WTC11 (cell line): Measurements from ENCODE around the gene OTOS. TPM values are rescaled to one million over a fixed set of nuclear protein-coding genes. Genes with fewer than 3 reads are reported as not detected.

Source experiments
- ATAC-seq: fragments of 200-7000 bp; cut with Tn5 transposase; 2 replicates; pipeline ENCODE4 v1.10.0; 2021; ENCODE audit warnings: mild to moderate bottlenecking, moderate library complexity
- CTCF ChIA-PET: fragments of 300-600 bp; sonication (Branson Sonifier 250); formaldehyde crosslinking; loops from one replicate; lab custom pipeline; 2021; ENCODE audit warnings: antibody characterized with exemption; lab: Charles Lee
- POLR2A ChIA-PET: fragments of 350-600 bp; sonication (Branson Sonifier 250); formaldehyde crosslinking; loops from one replicate; lab custom pipeline; 2021; ENCODE audit warnings: antibody characterized with exemption; lab: Charles Lee
- DNase-seq: peaks from one replicate; pipeline ENCODE4 v3.0.0; 2021; ENCODE audit warnings: low spot score
- H3K27ac Mint-ChIP-seq: 2 replicates; pipeline ENCODE4 v1.8.0; 2021; ENCODE audit warnings: mixed read lengths
- H3K27me3 Mint-ChIP-seq: 2 replicates; pipeline ENCODE4 v1.8.0; 2021; ENCODE audit warnings: low read depth, mild to moderate bottlenecking, moderate library complexity, mixed read lengths
- H3K36me3 Mint-ChIP-seq: 2 replicates; pipeline ENCODE4 v1.8.0; 2021; ENCODE audit warnings: mixed read lengths
- H3K4me1 Mint-ChIP-seq: 2 replicates; pipeline ENCODE4 v1.8.0; 2022; ENCODE audit warnings: mixed read lengths
- H3K4me3 Mint-ChIP-seq: 2 replicates; pipeline ENCODE4 v1.8.0; 2021; ENCODE audit warnings: mild to moderate bottlenecking, moderate library complexity, mixed read lengths
- H3K9me3 Mint-ChIP-seq: 2 replicates; pipeline ENCODE4 v1.8.0; 2021; ENCODE audit warnings: mixed read lengths
- CREB1 ChIP-seq: sonication (generic); formaldehyde crosslinking; IDR thresholded peaks from 2 replicates; pipeline ENCODE4 v1.8.0; 2023; ENCODE audit warnings: mild to moderate bottlenecking, missing genetic modification reagents
- ELF4 ChIP-seq: sonication (generic); formaldehyde crosslinking; IDR thresholded peaks from 2 replicates; pipeline ENCODE4 v1.8.1; 2022; ENCODE audit warnings: low read depth, mild to moderate bottlenecking, moderate library complexity, missing genetic modification reagents
- FOXJ3 ChIP-seq: sonication (generic); formaldehyde crosslinking; IDR thresholded peaks from 2 replicates; pipeline ENCODE4 v1.9.0; 2021; ENCODE audit warnings: missing genetic modification reagents, mild to moderate bottlenecking, borderline replicate concordance
- GABPB1 ChIP-seq: sonication (generic); formaldehyde crosslinking; IDR thresholded peaks from 2 replicates; pipeline ENCODE4 v1.8.1; 2023; ENCODE audit warnings: mild to moderate bottlenecking, missing genetic modification reagents
- KAT7 ChIP-seq: sonication (generic); formaldehyde crosslinking; IDR thresholded peaks from 2 replicates; pipeline ENCODE4 v1.8.1; 2023; ENCODE audit warnings: missing genetic modification reagents, mild to moderate bottlenecking, borderline replicate concordance
- NFATC4 ChIP-seq: fragments of 250-450 bp; sonication (Bioruptor Pico); IDR thresholded peaks from 2 replicates; pipeline ENCODE4 v1.9.0; 2021; ENCODE audit warnings: mild to moderate bottlenecking
- NR1H2 ChIP-seq: sonication (generic); formaldehyde crosslinking; IDR thresholded peaks from 2 replicates; pipeline ENCODE4 v1.9.0; 2021; ENCODE audit warnings: mild to moderate bottlenecking, moderate library complexity, missing genetic modification reagents
- NR2C2 ChIP-seq: sonication (generic); formaldehyde crosslinking; IDR thresholded peaks from 2 replicates; pipeline ENCODE4 v1.8.0; 2022; ENCODE audit warnings: mild to moderate bottlenecking, missing genetic modification reagents
- OVOL2 ChIP-seq: fragments of 250-450 bp; sonication (Bioruptor Pico); IDR thresholded peaks from 2 replicates; pipeline ENCODE4 v1.9.0; 2021; ENCODE audit warnings: mild to moderate bottlenecking, borderline replicate concordance
- PRRX2 ChIP-seq: fragments of 250-450 bp; sonication (Bioruptor Pico); IDR thresholded peaks from 2 replicates; pipeline ENCODE4 v1.8.0; 2021; ENCODE audit warnings: mild to moderate bottlenecking
- TCF7 ChIP-seq: sonication (generic); formaldehyde crosslinking; IDR thresholded peaks from 2 replicates; pipeline ENCODE4 v1.8.0; 2022; ENCODE audit warnings: mild to moderate bottlenecking, low read depth, missing genetic modification reagents, moderate library complexity
- TP53 ChIP-seq: sonication (generic); formaldehyde crosslinking; IDR thresholded peaks from 2 replicates; pipeline ENCODE4 v1.8.1; 2023; ENCODE audit warnings: mild to moderate bottlenecking, missing genetic modification reagents
- ZBTB21 ChIP-seq: sonication (generic); formaldehyde crosslinking; IDR thresholded peaks from 2 replicates; pipeline ENCODE4 v1.8.1; 2023; ENCODE audit warnings: mild to moderate bottlenecking, missing genetic modification reagents, borderline replicate concordance
- ZNF263 ChIP-seq: sonication (generic); formaldehyde crosslinking; IDR thresholded peaks from 2 replicates; pipeline ENCODE4 v1.8.1; 2022; ENCODE audit warnings: low read depth, mild to moderate bottlenecking, moderate library complexity, missing genetic modification reagents
- ZNF671 ChIP-seq: fragments of 250-450 bp; sonication (Bioruptor Pico); IDR thresholded peaks from 2 replicates; pipeline ENCODE4 v1.8.0; 2021; ENCODE audit warnings: mild to moderate bottlenecking
- total RNA-seq: library from RNA; stranded (reverse); gene quantifications from 3 replicates; pipeline ENCODE4 v1.2.3, GENCODE V29; 2021
- TF ChIP-seq, protein P1 (sequence below): fragments of 250-450 bp; sonication (Bioruptor Pico); IDR thresholded peaks from 2 replicates; pipeline ENCODE4 v1.8.0; 2021; ENCODE audit warnings: mild to moderate bottlenecking
- TF ChIP-seq, protein P2 (sequence below): sonication (generic); formaldehyde crosslinking; conservative IDR thresholded peaks from 2 replicates; pipeline ENCODE4 v1.8.1; 2023; ENCODE audit warnings: mild to moderate bottlenecking, low read depth, missing genetic modification reagents, moderate library complexity
- TF ChIP-seq, protein P3 (sequence below): sonication (generic); formaldehyde crosslinking; IDR thresholded peaks from 2 replicates; pipeline ENCODE4 v1.8.0; 2023; ENCODE audit warnings: mild to moderate bottlenecking, missing genetic modification reagents
- TF ChIP-seq, protein P4 (sequence below): sonication (generic); formaldehyde crosslinking; IDR thresholded peaks from 2 replicates; pipeline ENCODE4 v1.8.0; 2022; ENCODE audit warnings: missing genetic modification reagents
- TF ChIP-seq, protein P5 (sequence below): sonication (generic); formaldehyde crosslinking; IDR thresholded peaks from 2 replicates; pipeline ENCODE4 v1.8.0; 2023; ENCODE audit warnings: missing genetic modification reagents, mild to moderate bottlenecking, borderline replicate concordance
- TF ChIP-seq, protein P6 (sequence below): fragments of 250-450 bp; sonication (Bioruptor Pico); IDR thresholded peaks from 2 replicates; pipeline ENCODE4 v1.9.0; 2021; ENCODE audit warnings: moderate library complexity, mild to moderate bottlenecking, inconsistent platforms, borderline replicate concordance

OTOS gene
- total RNA-seq, 1 experiment from 2014 or later, result not detected

DNA sequence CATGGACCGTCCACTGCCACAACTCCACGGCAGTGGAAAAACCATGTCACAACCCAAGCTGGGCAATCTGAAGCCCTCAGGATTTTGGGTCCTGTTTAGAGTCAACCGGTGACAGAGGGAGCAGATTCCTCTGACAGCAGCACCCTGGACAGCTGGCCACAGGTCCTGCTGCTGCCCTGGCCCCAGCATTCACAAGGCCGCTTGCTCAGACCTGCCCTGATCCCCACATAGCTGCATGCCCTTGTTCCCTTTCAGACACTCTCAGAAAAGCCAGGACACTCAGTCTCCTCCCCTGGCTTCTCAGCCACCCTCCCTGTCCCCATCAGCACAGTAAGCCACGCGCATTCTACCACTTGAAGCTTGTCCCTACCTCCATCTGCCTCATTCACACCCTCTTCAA, 6.0 kb downstream of the OTOS start:
- H3K4me1 Mint-ChIP-seq, result peaks cover 29% of the 10 kb centered on the region
- ChIA-PET CTCF (interaction anchor here (1.3 kb wide), 1 partner anchor 113 kb away, joined by 3 read pairs; no protein-coding TSS in a partner anchor), POLR2A (no interaction called here)
- TF ChIP-seq CREB1 (CRISPR knock-in tag) (no peak), NFATC4 (CRISPR knock-in tag) (no peak), GABPB1 (no peak), ELF4 (CRISPR knock-in tag) (no peak), OVOL2 (CRISPR knock-in tag) (no peak), PRRX2 (CRISPR knock-in tag) (no peak), KAT7 (CRISPR knock-in tag) (no peak), ZBTB21 (CRISPR knock-in tag) (no peak), NR1H2 (CRISPR knock-in tag) (no peak)
- TF ChIP-seq, protein P1, sequence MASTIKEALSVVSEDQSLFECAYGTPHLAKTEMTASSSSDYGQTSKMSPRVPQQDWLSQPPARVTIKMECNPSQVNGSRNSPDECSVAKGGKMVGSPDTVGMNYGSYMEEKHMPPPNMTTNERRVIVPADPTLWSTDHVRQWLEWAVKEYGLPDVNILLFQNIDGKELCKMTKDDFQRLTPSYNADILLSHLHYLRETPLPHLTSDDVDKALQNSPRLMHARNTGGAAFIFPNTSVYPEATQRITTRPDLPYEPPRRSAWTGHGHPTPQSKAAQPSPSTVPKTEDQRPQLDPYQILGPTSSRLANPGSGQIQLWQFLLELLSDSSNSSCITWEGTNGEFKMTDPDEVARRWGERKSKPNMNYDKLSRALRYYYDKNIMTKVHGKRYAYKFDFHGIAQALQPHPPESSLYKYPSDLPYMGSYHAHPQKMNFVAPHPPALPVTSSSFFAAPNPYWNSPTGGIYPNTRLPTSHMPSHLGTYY (CRISPR knock-in tag), result no peak
- TF ChIP-seq, protein P2, sequence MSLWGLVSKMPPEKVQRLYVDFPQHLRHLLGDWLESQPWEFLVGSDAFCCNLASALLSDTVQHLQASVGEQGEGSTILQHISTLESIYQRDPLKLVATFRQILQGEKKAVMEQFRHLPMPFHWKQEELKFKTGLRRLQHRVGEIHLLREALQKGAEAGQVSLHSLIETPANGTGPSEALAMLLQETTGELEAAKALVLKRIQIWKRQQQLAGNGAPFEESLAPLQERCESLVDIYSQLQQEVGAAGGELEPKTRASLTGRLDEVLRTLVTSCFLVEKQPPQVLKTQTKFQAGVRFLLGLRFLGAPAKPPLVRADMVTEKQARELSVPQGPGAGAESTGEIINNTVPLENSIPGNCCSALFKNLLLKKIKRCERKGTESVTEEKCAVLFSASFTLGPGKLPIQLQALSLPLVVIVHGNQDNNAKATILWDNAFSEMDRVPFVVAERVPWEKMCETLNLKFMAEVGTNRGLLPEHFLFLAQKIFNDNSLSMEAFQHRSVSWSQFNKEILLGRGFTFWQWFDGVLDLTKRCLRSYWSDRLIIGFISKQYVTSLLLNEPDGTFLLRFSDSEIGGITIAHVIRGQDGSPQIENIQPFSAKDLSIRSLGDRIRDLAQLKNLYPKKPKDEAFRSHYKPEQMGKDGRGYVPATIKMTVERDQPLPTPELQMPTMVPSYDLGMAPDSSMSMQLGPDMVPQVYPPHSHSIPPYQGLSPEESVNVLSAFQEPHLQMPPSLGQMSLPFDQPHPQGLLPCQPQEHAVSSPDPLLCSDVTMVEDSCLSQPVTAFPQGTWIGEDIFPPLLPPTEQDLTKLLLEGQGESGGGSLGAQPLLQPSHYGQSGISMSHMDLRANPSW (CRISPR knock-in tag), result no peak
- TF ChIP-seq, protein P3, sequence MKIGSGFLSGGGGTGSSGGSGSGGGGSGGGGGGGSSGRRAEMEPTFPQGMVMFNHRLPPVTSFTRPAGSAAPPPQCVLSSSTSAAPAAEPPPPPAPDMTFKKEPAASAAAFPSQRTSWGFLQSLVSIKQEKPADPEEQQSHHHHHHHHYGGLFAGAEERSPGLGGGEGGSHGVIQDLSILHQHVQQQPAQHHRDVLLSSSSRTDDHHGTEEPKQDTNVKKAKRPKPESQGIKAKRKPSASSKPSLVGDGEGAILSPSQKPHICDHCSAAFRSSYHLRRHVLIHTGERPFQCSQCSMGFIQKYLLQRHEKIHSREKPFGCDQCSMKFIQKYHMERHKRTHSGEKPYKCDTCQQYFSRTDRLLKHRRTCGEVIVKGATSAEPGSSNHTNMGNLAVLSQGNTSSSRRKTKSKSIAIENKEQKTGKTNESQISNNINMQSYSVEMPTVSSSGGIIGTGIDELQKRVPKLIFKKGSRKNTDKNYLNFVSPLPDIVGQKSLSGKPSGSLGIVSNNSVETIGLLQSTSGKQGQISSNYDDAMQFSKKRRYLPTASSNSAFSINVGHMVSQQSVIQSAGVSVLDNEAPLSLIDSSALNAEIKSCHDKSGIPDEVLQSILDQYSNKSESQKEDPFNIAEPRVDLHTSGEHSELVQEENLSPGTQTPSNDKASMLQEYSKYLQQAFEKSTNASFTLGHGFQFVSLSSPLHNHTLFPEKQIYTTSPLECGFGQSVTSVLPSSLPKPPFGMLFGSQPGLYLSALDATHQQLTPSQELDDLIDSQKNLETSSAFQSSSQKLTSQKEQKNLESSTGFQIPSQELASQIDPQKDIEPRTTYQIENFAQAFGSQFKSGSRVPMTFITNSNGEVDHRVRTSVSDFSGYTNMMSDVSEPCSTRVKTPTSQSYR, result no peak
- TF ChIP-seq, protein P4, sequence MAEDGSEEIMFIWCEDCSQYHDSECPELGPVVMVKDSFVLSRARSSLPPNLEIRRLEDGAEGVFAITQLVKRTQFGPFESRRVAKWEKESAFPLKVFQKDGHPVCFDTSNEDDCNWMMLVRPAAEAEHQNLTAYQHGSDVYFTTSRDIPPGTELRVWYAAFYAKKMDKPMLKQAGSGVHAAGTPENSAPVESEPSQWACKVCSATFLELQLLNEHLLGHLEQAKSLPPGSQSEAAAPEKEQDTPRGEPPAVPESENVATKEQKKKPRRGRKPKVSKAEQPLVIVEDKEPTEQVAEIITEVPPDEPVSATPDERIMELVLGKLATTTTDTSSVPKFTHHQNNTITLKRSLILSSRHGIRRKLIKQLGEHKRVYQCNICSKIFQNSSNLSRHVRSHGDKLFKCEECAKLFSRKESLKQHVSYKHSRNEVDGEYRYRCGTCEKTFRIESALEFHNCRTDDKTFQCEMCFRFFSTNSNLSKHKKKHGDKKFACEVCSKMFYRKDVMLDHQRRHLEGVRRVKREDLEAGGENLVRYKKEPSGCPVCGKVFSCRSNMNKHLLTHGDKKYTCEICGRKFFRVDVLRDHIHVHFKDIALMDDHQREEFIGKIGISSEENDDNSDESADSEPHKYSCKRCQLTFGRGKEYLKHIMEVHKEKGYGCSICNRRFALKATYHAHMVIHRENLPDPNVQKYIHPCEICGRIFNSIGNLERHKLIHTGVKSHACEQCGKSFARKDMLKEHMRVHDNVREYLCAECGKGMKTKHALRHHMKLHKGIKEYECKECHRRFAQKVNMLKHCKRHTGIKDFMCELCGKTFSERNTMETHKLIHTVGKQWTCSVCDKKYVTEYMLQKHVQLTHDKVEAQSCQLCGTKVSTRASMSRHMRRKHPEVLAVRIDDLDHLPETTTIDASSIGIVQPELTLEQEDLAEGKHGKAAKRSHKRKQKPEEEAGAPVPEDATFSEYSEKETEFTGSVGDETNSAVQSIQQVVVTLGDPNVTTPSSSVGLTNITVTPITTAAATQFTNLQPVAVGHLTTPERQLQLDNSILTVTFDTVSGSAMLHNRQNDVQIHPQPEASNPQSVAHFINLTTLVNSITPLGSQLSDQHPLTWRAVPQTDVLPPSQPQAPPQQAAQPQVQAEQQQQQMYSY (CRISPR knock-in tag), result no peak
- TF ChIP-seq, all 79 proteins: peak for 0
- Mint-ChIP-seq H3K4me3 (peak overlapping the region; percentile 85), H3K36me3 (peaks cover 45% of the 10 kb centered on the region), H3K27me3 (peaks cover 9% of the 10 kb centered on the region), H3K27ac (peak overlapping the region; percentile 90), H3K9me3 (no peaks in the 10 kb centered on the region)
- ATAC-seq (no peak), DNase-seq (no peak)

DNA sequence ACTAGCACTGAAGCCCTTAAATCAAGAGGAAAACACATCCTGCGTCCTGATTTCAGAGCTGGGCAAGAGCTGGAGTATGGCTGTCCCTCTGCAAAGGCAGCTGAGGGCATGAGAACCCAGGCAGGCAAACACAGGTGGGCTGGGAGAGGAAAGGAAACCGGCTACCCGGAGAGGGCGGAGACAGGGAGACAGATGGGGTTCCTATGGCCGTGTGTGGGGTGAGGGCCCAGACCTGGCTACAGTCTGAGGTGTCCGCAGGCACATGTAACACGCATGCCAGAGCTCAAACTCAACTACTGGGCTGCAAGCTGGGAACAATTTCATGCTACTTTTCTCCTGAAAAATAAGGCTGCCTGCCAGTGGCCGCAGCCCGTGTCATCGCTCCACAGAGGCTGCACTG, 7.1 kb downstream of the OTOS start:
- POLR2A ChIA-PET, result no interaction called here
- ATAC-seq (no peak), DNase-seq (no peak)
- no peak overlapping the region for H3K4me3 Mint-ChIP-seq
- H3K27ac Mint-ChIP-seq, result no peak overlapping the region
- H3K4me1 Mint-ChIP-seq, result peaks cover 21% of the 10 kb centered on the region
- CTCF ChIA-PET, result interaction anchor here (0.6 to 1.3 kb wide), 3 partner anchors 62 to 364 kb away, joined by 3 read pairs; no protein-coding TSS in a partner anchor
- peaks cover 52% of the 10 kb centered on the region for H3K36me3 Mint-ChIP-seq
- peaks cover 9% of the 10 kb centered on the region for H3K27me3 Mint-ChIP-seq
- H3K9me3 Mint-ChIP-seq, result no peaks in the 10 kb centered on the region
- no peak for TF ChIP-seq FOXJ3
- TF ChIP-seq NFATC4 (CRISPR knock-in tag), result no peak
- TF ChIP-seq NR2C2 (CRISPR knock-in tag), result no peak
- TF ChIP-seq TCF7 (CRISPR knock-in tag), result no peak
- no peak for TF ChIP-seq ZNF671
- TF ChIP-seq, protein P5, sequence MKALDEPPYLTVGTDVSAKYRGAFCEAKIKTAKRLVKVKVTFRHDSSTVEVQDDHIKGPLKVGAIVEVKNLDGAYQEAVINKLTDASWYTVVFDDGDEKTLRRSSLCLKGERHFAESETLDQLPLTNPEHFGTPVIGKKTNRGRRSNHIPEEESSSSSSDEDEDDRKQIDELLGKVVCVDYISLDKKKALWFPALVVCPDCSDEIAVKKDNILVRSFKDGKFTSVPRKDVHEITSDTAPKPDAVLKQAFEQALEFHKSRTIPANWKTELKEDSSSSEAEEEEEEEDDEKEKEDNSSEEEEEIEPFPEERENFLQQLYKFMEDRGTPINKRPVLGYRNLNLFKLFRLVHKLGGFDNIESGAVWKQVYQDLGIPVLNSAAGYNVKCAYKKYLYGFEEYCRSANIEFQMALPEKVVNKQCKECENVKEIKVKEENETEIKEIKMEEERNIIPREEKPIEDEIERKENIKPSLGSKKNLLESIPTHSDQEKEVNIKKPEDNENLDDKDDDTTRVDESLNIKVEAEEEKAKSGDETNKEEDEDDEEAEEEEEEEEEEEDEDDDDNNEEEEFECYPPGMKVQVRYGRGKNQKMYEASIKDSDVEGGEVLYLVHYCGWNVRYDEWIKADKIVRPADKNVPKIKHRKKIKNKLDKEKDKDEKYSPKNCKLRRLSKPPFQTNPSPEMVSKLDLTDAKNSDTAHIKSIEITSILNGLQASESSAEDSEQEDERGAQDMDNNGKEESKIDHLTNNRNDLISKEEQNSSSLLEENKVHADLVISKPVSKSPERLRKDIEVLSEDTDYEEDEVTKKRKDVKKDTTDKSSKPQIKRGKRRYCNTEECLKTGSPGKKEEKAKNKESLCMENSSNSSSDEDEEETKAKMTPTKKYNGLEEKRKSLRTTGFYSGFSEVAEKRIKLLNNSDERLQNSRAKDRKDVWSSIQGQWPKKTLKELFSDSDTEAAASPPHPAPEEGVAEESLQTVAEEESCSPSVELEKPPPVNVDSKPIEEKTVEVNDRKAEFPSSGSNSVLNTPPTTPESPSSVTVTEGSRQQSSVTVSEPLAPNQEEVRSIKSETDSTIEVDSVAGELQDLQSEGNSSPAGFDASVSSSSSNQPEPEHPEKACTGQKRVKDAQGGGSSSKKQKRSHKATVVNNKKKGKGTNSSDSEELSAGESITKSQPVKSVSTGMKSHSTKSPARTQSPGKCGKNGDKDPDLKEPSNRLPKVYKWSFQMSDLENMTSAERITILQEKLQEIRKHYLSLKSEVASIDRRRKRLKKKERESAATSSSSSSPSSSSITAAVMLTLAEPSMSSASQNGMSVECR, result no peak
- TF ChIP-seq ZNF263 (CRISPR knock-in tag), result no peak
- TF ChIP-seq TP53 (CRISPR knock-in tag), result no peak
- TF ChIP-seq, protein P6, sequence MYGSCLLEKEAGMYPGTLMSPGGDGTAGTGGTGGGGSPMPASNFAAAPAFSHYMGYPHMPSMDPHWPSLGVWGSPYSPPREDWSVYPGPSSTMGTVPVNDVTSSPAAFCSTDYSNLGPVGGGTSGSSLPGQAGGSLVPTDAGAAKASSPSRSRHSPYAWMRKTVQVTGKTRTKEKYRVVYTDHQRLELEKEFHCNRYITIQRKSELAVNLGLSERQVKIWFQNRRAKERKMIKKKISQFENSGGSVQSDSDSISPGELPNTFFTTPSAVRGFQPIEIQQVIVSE (CRISPR knock-in tag), result no peak
